HepG2 (cell line): Measurements from ENCODE around the gene CFAP99. TPM values are rescaled to one million over a fixed set of nuclear protein-coding genes. Genes with fewer than 3 reads are reported as not detected.

Experiments used
- EZH2 ChIP-seq: conservative IDR thresholded peaks from 2 replicates; pipeline ENCODE4 v1.6.1; 2012; ENCODE audit warnings: mild to moderate bottlenecking, low read depth, low read length, moderate library complexity
- HMGXB3 ChIP-seq: sonication (generic); formaldehyde crosslinking; IDR thresholded peaks from 2 replicates; pipeline ENCODE4 v1.4.0; 2020; ENCODE audit warnings: missing genetic modification reagents, borderline replicate concordance
- MED1 ChIP-seq: sonication (generic); formaldehyde crosslinking; IDR thresholded peaks from 2 replicates; pipeline ENCODE4 v1.4.0; 2020; ENCODE audit warnings: missing genetic modification reagents
- NR0B2 ChIP-seq: sonication (generic); formaldehyde crosslinking; IDR thresholded peaks from 2 replicates; pipeline ENCODE4 v1.4.0; 2020; ENCODE audit warnings: mild to moderate bottlenecking, missing genetic modification reagents
- PRDM10 ChIP-seq: sonication (generic); formaldehyde crosslinking; IDR thresholded peaks from 2 replicates; pipeline ENCODE4 v1.4.0; 2020; ENCODE audit warnings: low read depth, missing genetic modification reagents
- SOX13 ChIP-seq, 3 experiments: fragments of 450-650 bp in 1 of 3; sonication (generic) in 1 of 3; formaldehyde crosslinking in 1 of 3; IDR thresholded peaks in 2 of 3; conservative IDR thresholded peaks in 1 of 3; 2 replicates each; pipeline versions ENCODE4 v1.5.0 to v1.6.1; 2016 to 2020; ENCODE audit warnings: antibody characterized with exemption in 1 of 3, mild to moderate bottlenecking in 1 of 3, missing compliant biosample characterization in 1 of 3, missing genetic modification reagents in 1 of 3, moderate library complexity in 1 of 3
- XBP1 ChIP-seq: sonication (generic); formaldehyde crosslinking; IDR thresholded peaks from 2 replicates; pipeline ENCODE4 v1.5.0; 2020; ENCODE audit warnings: missing genetic modification reagents
- ZBTB26 ChIP-seq: IDR thresholded peaks from 2 replicates; pipeline ENCODE4 v1.6.1; 2016; ENCODE audit warnings: missing compliant biosample characterization, missing genetic modification reagents, borderline replicate concordance
- ZBTB33 ChIP-seq: sonication (generic); formaldehyde crosslinking; IDR thresholded peaks from 2 replicates; pipeline ENCODE4 v1.4.0; 2020; ENCODE audit warnings: missing genetic modification reagents
- ZFP91 ChIP-seq: sonication (generic); formaldehyde crosslinking; IDR thresholded peaks from 2 replicates; pipeline ENCODE4 v1.9.0; 2022; ENCODE audit warnings: missing genetic modification reagents, mild to moderate bottlenecking, borderline replicate concordance
- ZNF484 ChIP-seq: sonication (generic); formaldehyde crosslinking; IDR thresholded peaks from 2 replicates; pipeline ENCODE4 v1.5.1; 2020; ENCODE audit warnings: mild to moderate bottlenecking, low read depth, missing genetic modification reagents, borderline replicate concordance
- polyA plus RNA-seq, 8 experiments: library from polyadenylated mRNA; depleted of rRNA in 3 of 8; stranded (reverse) in 7 of 8; unstranded in 1 of 8; fragments of >200 nt; fragmentation: Illumina TruSeq in 4 of 8; extraction: Trizol in 4 of 8; gene quantifications; 2 replicates each; pipeline versions ENCODE4 v1.2.1 to v1.2.3, GENCODE V29; 2011 to 2016; ENCODE audit warnings: low read depth in 4 of 8, missing spikeins in 1 of 8, mixed read lengths in 1 of 8; ENCODE audit not compliant: insufficient read depth in 1 of 8
- total RNA-seq, 5 experiments: library from RNA; depleted of rRNA; stranded (reverse); fragments of >200 nt; fragmentation: Illumina TruSeq; extraction: Trizol; gene quantifications; 2 replicates each; pipeline ENCODE4 v1.2.3, GENCODE V29; 2016; ENCODE audit warnings: low read depth in 1 of 5

The CFAP99 gene
- total and polyA plus RNA-seq, 2 of the 13 experiments (the other 11 are each of a cell fraction or from before 2014, with no cell fraction given), result not detected

GRCh38 chr4:2441393-2442174 is 22.8 kb downstream of the CFAP99 start (continued):
- peak; percentile 85 for TF ChIP-seq ZFP91 (CRISPR knock-in tag)
- TF ChIP-seq PRDM10 (CRISPR knock-in tag), result no peak
- TF ChIP-seq ZBTB26, result no peak
- TF ChIP-seq ZNF484, result no peak
- peak; percentile 80 for TF ChIP-seq ZBTB33 (CRISPR knock-in tag)
- no peak for TF ChIP-seq HMGXB3 (CRISPR knock-in tag)
- peak; percentile 42; the same call in 1 of the 2 replicates for TF ChIP-seq MED1 (CRISPR knock-in tag)
- TF ChIP-seq EZH2, result no peak
- TF ChIP-seq NR0B2 (CRISPR knock-in tag), result no peak
- TF ChIP-seq SOX13 (IDR thresholded peaks at IDR 0.05), result no peak
- TF ChIP-seq SOX13 (CRISPR knock-in tag; conservative IDR thresholded peaks at IDR 0.05 in 1 of 2, IDR thresholded peaks at IDR 0.05 in 1 of 2), result 0 out of 4 replicates have a peak, but pooled peaks of 1 of the 2 experiments have one; percentile 5
- TF ChIP-seq XBP1 (CRISPR knock-in tag), result no peak
